Activated CD4-positive, alpha-beta T cell treated with anti-CD3 and anti-CD28 coated beads, Interleukin-2, amount 10 ng/mL, durations not matched to agents 7 days and 5 days (primary cell): ENCODE data around the gene CDH4. TPM values are rescaled to one million over a fixed set of nuclear protein-coding genes. Genes with fewer than 3 reads are reported as not detected.

Source experiments
- CTCF ChIA-PET: fragments of 350-600 bp; sonication (Branson Sonifier 250); formaldehyde crosslinking; loops from one replicate; lab custom pipeline; 2021; ENCODE audit warnings: antibody characterized with exemption; lab: Charles Lee
- POLR2A ChIA-PET: fragments of 350-600 bp; sonication (Branson Sonifier 250); formaldehyde crosslinking; loops from one replicate; lab custom pipeline; 2021; ENCODE audit warnings: antibody characterized with exemption; lab: Charles Lee
- DNase-seq: peaks from one replicate; pipeline ENCODE4 v3.0.0-alpha.2; 2020
- H3K27ac Mint-ChIP-seq: one replicate; pipeline ENCODE4 v1.8.0; 2021; ENCODE audit warnings: mild to moderate bottlenecking, moderate library complexity, mixed read lengths
- H3K27me3 Mint-ChIP-seq: one replicate; pipeline ENCODE4 v1.8.0; 2021; ENCODE audit warnings: mixed read lengths
- H3K36me3 Mint-ChIP-seq: one replicate; pipeline ENCODE4 v1.8.0; 2021; ENCODE audit warnings: low read depth, mixed read lengths
- H3K4me1 Mint-ChIP-seq: one replicate; pipeline ENCODE4 v1.8.0; 2021; ENCODE audit warnings: mixed read lengths
- H3K4me3 Mint-ChIP-seq: one replicate; pipeline ENCODE4 v1.8.0; 2021; ENCODE audit warnings: mild to moderate bottlenecking, moderate library complexity, mixed read lengths
- H3K9me3 Mint-ChIP-seq: one replicate; pipeline ENCODE4 v1.8.0; 2021; ENCODE audit warnings: mixed read lengths
- total RNA-seq, 2 experiments: library from RNA; stranded (reverse); gene quantifications; one replicate each; pipeline ENCODE4 v1.2.3, GENCODE V29; 2021

CDH4 gene
- total RNA-seq, 2 experiments from 2014 or later: not detected

DNA sequence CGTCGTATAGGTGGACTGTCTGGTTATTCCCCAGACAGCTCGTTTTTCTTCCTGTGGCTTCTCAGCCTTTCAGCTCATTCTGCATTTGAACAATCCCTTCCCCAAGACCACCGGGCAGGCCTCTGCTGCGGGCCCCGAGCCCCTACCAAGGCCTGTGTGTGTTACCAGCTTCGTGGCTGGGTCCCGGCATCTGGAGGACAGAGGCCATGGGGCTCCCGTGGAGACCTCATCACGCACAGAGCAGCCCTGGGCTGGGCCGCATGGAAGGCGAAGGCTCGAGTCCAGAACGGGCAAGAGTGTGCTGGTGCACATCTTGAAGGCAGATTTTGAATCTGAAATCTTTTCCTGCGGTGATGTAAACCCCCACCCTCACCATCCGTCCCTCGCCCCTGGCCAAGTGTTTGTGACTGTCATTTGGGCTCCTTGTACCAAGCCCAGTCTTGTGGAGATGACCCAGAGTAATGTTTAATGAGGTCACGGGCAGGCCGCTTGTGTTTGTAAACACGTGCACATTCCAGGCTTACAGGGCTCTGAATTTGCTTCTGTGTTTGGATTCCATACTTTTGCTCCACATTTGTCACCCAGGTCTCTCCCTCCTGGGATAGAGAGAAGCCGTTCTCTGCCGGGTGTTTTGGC, 119.6 kb downstream of the CDH4 start:
- POLR2A ChIA-PET: no interaction called here
- H3K27ac Mint-ChIP-seq: no peak overlapping the region
- CTCF ChIA-PET: interaction anchor here (0.6 kb wide), 1 partner anchor 1363 kb away, joined by 3 read pairs; no protein-coding TSS in a partner anchor

GRCh38 chr20:61372137-61373054, 120.3 kb downstream of the CDH4 start:
- no peak overlapping the region for H3K4me3 Mint-ChIP-seq
- H3K9me3 Mint-ChIP-seq: peaks cover 2% of the 10 kb centered on the region
- no peak for DNase-seq
- no peaks in the 10 kb centered on the region for H3K36me3 Mint-ChIP-seq
- H3K27me3 Mint-ChIP-seq: no peaks in the 10 kb centered on the region
- CTCF ChIA-PET: no interaction called here
- POLR2A ChIA-PET: no interaction called here
- no peak overlapping the region for H3K27ac Mint-ChIP-seq
- H3K4me1 Mint-ChIP-seq: no peaks in the 10 kb centered on the region

More for the DNA sequence above, 119.6 kb downstream of the CDH4 start:
- H3K27me3 Mint-ChIP-seq: no peaks in the 10 kb centered on the region
- H3K36me3 Mint-ChIP-seq: no peaks in the 10 kb centered on the region
- no peaks in the 10 kb centered on the region for H3K4me1 Mint-ChIP-seq
- H3K9me3 Mint-ChIP-seq: no peaks in the 10 kb centered on the region
- DNase-seq: no peak
- no peak overlapping the region for H3K4me3 Mint-ChIP-seq

DNA sequence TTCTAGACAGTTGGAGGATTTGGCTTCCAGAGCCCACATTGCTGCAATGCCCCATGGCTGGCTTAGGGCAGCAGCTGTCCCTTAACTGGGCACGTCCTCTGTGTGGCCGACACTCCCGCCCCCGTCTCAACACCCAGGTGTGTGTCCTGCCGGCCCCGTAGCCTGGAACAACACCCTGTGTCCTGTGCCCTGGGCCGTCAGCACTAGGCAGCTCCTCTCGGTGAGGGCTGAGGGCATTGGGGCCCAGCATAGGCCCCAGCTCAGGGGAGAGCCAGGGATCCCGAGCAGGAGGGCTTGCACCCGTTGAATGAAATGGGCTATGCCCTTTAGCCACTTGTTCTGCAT, 121.0 kb downstream of the CDH4 start:
- Mint-ChIP-seq H3K4me1 (no peaks in the 10 kb centered on the region), H3K36me3 (no peaks in the 10 kb centered on the region), H3K27ac (no peak overlapping the region), H3K9me3 (peaks cover 3% of the 10 kb centered on the region), H3K4me3 (no peak overlapping the region), H3K27me3 (no peaks in the 10 kb centered on the region)
- CTCF ChIA-PET: no interaction called here
- no peak for DNase-seq
- POLR2A ChIA-PET: no interaction called here

- no peaks in the 10 kb centered on the region for H3K27me3 Mint-ChIP-seq
- no peak for DNase-seq
- CTCF ChIA-PET: no interaction called here
- no peaks in the 10 kb centered on the region for H3K4me1 Mint-ChIP-seq
- peaks cover 10% of the 10 kb centered on the region for H3K9me3 Mint-ChIP-seq
- no peak overlapping the region for H3K27ac Mint-ChIP-seq
- H3K36me3 Mint-ChIP-seq: no peaks in the 10 kb centered on the region
- H3K4me3 Mint-ChIP-seq: no peak overlapping the region
- POLR2A ChIA-PET: no interaction called here
Observed at GRCh38 chr20:61373956-61374545, 122.0 kb downstream of the CDH4 start.

DNA sequence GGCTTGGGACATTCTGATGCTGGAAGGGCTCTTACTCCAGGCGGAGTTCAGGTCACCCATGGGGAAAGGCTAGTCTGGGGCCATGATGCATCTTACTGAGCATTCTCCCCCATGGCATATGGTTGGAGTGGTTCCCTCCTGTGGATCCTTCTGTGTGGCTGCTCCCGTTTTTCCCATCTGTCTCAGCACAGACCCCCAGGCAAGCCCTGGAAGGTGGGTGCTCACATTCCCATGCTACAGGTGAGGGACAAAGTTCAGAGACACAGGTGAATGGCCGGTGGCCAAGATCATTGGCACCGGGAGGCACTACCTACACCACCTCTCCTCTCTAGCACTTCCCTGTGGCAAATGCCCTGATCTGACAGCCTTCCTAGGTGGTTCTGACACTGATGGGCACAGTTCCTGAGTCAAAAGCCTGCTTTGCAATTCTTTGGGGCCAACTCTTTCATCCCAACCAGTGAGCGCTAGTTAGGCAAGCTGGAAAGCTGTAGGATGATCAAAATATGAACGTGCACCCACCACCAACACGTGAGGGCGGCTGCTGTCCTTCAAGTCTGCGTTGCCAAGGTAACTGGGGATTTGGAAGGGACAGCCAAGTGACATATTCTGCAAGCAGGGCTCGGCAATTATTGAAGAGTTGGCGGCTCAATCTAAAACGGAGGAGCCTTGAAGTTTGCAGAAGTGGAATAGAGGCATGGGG, 124.6 kb downstream of the CDH4 start:
- CTCF ChIA-PET: no interaction called here
- no peak for DNase-seq
- Mint-ChIP-seq H3K27me3 (no peaks in the 10 kb centered on the region), H3K27ac (no peak overlapping the region), H3K4me3 (no peak overlapping the region), H3K4me1 (no peaks in the 10 kb centered on the region), H3K36me3 (no peaks in the 10 kb centered on the region), H3K9me3 (peaks cover 13% of the 10 kb centered on the region)
- POLR2A ChIA-PET: no interaction called here

- CTCF ChIA-PET: no interaction called here
- H3K27me3 Mint-ChIP-seq: no peaks in the 10 kb centered on the region
- no peak overlapping the region for H3K27ac Mint-ChIP-seq
- no peak overlapping the region for H3K4me3 Mint-ChIP-seq
- no peaks in the 10 kb centered on the region for H3K4me1 Mint-ChIP-seq
- no peak for DNase-seq
- H3K9me3 Mint-ChIP-seq: peaks cover 16% of the 10 kb centered on the region
- POLR2A ChIA-PET: no interaction called here
- no peaks in the 10 kb centered on the region for H3K36me3 Mint-ChIP-seq
Observed at GRCh38 chr20:61378694-61379355, 126.8 kb downstream of the CDH4 start.

GRCh38 chr20:61379898-61380544, 128.0 kb downstream of the CDH4 start:
- ChIA-PET POLR2A (no interaction called here), CTCF (no interaction called here)
- no peak for DNase-seq
- Mint-ChIP-seq H3K27ac (no peak overlapping the region), H3K27me3 (no peaks in the 10 kb centered on the region), H3K36me3 (no peaks in the 10 kb centered on the region), H3K9me3 (peaks cover 22% of the 10 kb centered on the region), H3K4me1 (no peaks in the 10 kb centered on the region), H3K4me3 (no peak overlapping the region)

- ChIA-PET CTCF (no interaction called here), POLR2A (no interaction called here)
- peaks cover 22% of the 10 kb centered on the region for H3K9me3 Mint-ChIP-seq
- no peaks in the 10 kb centered on the region for H3K27me3 Mint-ChIP-seq
- no peak for DNase-seq
- no peaks in the 10 kb centered on the region for H3K4me1 Mint-ChIP-seq
- no peak overlapping the region for H3K4me3 Mint-ChIP-seq
- H3K27ac Mint-ChIP-seq: no peak overlapping the region
- no peaks in the 10 kb centered on the region for H3K36me3 Mint-ChIP-seq
Observed at GRCh38 chr20:61380545-61380915, 128.5 kb downstream of the CDH4 start.

GRCh38 chr20:61382194-61382593, 130.1 kb downstream of the CDH4 start:
- no peak overlapping the region for H3K27ac Mint-ChIP-seq

DNA sequence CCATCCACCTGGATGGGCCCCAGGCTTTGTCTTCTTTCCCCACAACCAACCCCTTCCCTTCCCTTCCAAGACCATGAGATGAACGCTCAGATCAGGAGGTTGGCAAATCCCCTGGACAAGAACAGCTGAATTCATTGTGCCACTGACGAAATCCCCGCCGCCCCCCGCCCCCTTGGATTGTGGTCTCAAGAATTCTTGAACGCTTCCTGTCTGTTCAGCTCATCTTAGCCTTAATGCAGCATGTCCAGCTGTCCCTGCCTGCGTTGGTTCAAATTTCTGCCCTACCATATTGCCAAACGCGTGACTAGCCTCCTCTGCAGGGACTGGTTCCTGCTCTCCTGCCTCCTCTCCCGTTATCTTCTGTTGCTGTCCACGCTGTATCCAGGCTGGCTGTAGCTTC, 133.2 kb downstream of the CDH4 start:
- Mint-ChIP-seq H3K4me1 (no peaks in the 10 kb centered on the region), H3K4me3 (no peak overlapping the region), H3K27ac (no peak overlapping the region), H3K9me3 (peaks cover 25% of the 10 kb centered on the region), H3K36me3 (no peaks in the 10 kb centered on the region), H3K27me3 (no peaks in the 10 kb centered on the region)
- ChIA-PET CTCF (no interaction called here), POLR2A (no interaction called here)
- no peak for DNase-seq

More at GRCh38 chr20:61382194-61382593, 130.1 kb downstream of the CDH4 start:
- ChIA-PET CTCF (no interaction called here), POLR2A (no interaction called here)
- Mint-ChIP-seq H3K36me3 (no peaks in the 10 kb centered on the region), H3K4me3 (no peak overlapping the region), H3K9me3 (peaks cover 24% of the 10 kb centered on the region), H3K4me1 (no peaks in the 10 kb centered on the region), H3K27me3 (no peaks in the 10 kb centered on the region)
- no peak for DNase-seq

DNA sequence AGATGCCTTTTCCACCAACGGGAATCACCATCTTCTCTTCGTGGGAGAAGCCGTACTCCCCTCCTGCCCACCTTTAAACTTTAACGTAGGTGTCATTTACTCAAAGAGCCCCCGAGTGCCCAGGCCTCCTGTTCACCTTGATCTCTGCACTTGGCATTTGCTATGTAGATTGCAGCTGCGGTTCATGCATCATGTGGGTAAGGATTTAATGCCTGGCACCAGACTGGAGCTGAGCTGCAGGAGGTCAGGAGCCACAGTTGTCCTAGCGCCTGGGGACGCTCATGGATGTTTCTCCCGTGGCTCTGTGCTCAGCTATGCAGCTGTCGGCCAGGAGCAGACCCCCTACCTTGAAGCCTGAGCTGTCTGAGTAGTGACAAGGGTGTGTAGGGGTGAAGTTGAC, 133.7 kb downstream of the CDH4 start:
- Mint-ChIP-seq H3K4me3 (no peak overlapping the region), H3K27me3 (no peaks in the 10 kb centered on the region), H3K9me3 (peaks cover 25% of the 10 kb centered on the region), H3K27ac (no peak overlapping the region), H3K36me3 (no peaks in the 10 kb centered on the region), H3K4me1 (no peaks in the 10 kb centered on the region)
- ChIA-PET CTCF (no interaction called here), POLR2A (no interaction called here)
- no peak for DNase-seq

DNA sequence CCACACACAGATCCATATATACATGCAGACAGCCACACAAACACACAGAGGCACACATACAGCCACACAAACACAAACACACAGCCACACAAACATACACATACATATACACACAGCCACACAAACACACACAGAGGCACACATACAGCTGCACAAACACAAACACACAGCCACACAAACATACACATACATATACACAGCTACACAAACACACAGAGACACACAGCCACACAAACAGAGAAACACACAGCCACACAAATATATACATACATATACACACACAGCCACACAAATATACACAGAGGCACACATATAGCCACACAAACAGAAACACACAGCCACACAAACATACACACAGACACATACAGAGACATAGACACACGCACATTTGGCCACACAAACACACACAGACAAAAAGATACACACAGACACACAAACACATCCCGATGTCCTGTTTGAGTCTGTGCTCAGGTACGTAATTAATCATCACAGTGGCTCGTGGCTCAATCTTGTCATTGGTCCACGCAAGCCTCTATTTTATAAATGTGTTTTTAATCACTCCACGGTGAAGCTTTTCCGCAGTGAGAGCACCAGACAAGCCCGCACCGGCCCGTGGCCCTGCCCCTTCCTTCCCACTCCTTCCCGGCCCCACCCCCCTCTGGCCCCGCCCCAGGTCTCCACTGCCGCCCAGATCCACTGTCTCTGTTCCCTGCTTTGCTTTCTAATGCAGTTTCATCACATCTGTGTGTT, 135.3 kb downstream of the CDH4 start:
- no peak overlapping the region for H3K4me3 Mint-ChIP-seq
- ChIA-PET POLR2A (no interaction called here), CTCF (no interaction called here)
- peaks cover 28% of the 10 kb centered on the region for H3K9me3 Mint-ChIP-seq
- no peaks in the 10 kb centered on the region for H3K36me3 Mint-ChIP-seq
- DNase-seq: no peak
- no peaks in the 10 kb centered on the region for H3K4me1 Mint-ChIP-seq
- no peaks in the 10 kb centered on the region for H3K27me3 Mint-ChIP-seq
- no peak overlapping the region for H3K27ac Mint-ChIP-seq
